HG02610 (cell line): ENCODE measurements around the gene LENG9.
A peak's percentile ranks its signal among the peaks of the same experiment; 100 is the strongest.
"Not testable (repeated sequence)": the region's sequence is repeated elsewhere in the genome, so short reads cannot be mapped to it uniquely, and the experiment has no call there.

ENCODE experiments used
- ATAC-seq: cut with Tn5 transposase; IDR thresholded peaks from one replicate; pipeline ENCODE4 v1.9.1; 2021; ENCODE audit warnings: mild to moderate bottlenecking, moderate library complexity; ENCODE audit not compliant: unreplicated experiment

The LENG9 gene

DNA sequence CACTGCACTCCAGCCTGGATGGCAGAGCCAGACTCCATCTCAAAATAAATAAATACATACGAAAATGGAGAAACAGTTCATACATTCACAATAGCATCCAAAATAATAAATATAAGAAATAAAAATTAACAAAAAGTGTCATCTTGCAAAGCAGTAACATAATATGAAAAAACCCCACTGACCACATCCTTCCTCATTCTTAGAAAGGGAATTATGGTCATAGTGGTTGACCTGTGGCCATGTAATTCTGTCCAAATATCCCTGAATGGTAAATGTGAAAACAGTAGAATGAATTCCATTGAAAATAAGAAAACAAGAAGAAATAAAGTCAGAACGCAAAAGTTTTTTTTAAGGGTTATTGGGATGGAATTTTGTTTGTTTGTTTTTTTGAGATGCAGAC lies 16.5 kb upstream of the LENG9 start:
- ATAC-seq = no peak

DNA sequence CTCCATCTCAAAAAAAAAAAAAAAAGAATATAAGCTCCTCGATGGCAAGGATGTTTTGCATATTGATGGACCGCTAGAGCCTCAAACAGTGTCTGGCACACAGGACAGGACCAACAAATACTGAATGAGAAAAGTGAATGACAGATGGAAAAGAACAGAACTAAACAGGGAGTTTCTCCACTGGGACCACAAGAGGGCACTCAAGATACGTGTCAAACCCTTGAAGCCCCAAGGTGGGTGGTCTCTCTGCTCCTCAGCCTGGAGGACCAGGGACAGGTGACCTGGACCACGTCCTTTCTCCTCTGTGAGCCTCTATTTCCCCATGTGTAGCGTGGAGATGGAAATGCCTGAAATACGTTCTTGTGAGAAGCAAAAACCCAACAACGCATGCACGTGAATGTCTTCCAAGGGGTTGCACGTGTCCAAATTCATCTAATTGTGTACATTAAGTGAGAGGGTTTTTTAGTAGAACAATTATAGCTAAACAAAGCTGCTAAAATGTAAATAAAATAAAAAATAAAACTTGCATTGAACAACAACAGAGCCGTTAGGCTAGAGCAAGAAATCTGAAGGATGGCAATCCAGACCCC lies 15.2 kb upstream of the LENG9 start:
- no peak for ATAC-seq

DNA sequence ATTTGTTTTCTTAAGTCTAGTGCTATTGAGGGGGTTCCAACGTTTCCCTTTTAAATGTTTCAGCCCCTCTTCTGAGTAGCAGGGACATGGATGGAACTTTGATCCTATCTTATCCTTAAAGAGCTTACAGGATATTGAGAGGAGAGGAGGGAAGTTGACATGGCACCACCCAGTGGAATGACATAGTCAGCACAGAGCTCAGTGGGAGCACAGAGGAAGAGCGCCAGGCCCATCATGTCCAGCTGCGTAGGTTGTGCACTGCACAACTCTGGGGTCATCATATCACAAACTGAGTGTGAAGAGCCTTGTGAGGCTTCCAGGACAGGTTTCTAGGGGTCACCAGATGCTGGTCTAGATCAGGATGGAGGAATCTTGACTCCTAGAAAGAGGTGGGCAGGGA lies 14.1 kb upstream of the LENG9 start:
- no peak for ATAC-seq

DNA sequence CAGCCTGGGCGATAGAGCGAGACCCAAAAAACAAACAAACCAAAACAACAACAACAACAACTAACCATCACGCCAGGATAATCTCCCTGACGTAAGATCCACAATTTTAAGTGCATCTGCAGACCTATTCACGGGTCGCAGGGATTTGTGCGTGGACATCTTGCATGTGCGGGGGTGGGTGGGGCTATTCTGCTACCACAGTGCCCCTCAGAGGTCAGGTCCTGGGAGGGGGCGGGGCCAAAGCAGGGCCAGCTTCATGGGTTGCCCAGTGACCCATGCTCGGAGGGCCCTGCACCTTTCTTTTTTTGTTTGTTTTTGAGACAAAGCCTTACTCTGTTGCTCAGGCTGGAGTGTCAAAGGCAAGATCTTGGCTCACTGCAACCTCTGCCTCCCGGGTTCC lies 12.1 kb upstream of the LENG9 start:
- no peak for ATAC-seq

DNA sequence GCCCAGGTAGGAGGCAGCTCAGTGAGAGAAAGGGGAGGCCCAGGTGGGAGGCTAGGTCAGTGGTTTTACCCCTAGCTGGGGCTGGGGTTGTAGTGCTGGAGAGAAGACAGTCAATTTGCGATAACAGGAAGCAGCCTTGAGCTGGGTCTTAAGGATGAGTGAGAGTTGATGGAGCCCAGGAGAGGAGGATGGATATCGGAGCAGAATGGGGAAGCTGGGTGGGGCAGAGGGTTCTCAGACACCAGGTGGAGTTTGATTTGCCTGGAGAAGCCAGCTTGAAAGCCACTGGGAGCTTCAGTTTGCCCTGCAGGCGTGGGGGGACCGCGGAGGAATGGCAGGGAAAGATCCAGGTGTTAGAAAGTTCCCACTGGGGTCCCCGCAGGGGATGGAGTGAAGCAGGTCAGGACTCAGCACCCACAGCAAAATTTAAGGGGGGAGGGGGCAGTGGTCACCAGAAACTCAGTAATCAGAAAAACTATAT lies 10.4 kb upstream of the LENG9 start:
- ATAC-seq = no peak

DNA sequence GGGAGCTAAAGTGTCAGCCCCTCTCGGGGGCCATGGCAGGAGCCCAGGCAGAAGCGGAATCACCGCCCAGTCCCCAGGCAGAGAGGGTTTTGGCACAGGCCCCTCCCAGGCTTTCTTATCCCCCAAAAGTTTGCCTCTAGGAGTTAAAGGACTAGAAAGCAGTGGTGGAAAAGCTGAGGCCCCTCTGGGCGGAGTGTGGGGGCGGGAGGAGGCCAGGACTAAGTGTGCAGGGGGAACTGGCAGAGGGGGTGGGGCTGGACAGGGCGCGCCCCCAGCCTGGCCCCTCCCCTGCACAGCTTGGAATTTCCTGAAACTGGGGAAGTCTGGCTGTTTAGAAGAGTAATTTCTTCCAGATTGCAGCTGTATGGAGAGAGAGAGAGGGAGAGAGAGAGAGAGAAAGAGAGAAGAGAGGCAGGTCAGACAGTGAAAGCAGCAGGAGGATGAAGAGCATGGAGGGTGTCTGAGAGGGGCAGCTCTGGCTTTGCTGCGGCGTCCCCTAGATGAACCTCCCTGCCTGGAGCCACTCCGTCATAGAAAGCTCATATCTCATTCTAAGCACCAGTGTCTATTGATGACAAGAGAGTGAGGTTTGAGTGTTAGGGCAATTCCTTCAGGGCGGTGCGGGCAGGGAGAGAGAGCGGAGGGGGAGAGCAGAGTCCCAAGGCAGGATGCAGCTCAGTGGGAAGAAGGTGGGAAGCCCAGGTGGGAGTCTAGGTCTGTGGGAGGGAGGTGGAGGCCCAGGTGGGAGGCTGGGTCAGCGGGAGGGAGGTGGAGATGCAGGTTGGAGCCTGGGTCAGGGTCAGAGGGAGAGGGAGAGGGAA lies 9.7 kb upstream of the LENG9 start, which contains the start of gene CDC42EP5:
TSS of gene CDC42EP5 (minus strand) at position 226 of the 821 bp plus-strand sequence. CDS start 7,749 bp downstream, outside the sequence.
- ATAC-seq = no peak

DNA sequence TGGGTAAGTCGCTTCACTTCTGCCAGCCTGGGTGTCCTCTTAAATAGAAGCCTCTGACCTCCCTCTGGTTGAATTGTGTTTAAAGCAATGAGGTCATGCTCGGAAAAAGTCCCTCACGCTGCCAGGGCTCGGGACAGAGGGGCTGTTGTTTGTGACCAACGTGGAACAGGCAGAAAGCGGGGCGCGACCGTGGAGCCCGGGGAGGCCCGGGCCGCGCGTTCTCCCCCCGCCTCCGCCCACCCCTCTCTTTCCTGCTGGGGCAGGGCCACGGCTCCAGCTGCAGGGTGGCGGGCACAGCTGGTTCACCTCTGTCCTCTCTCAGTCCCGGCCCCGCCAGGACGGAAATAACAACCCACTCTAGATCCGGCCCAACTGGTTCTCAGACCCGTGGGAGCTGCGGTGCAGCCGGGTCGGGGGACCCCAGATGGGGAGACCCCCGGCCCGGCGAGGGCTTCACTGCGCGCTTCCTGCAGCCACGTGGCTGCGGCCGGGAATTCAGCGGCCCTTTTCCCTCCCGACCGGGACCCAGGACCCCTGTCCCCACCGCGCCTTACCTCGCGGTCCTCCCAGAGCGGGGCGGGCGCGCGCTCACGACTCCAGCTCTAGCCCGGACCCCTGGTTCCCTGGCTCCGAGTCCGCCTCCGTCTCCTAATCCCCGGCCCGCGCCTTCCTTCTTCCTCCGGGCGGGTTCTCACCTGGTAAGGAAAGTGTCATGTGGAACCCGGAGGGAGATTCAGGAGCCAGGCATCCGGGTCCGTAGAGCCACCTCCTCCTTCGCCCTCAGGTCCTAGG lies 7.6 kb upstream of the LENG9 start:
- ATAC-seq = no peak

DNA sequence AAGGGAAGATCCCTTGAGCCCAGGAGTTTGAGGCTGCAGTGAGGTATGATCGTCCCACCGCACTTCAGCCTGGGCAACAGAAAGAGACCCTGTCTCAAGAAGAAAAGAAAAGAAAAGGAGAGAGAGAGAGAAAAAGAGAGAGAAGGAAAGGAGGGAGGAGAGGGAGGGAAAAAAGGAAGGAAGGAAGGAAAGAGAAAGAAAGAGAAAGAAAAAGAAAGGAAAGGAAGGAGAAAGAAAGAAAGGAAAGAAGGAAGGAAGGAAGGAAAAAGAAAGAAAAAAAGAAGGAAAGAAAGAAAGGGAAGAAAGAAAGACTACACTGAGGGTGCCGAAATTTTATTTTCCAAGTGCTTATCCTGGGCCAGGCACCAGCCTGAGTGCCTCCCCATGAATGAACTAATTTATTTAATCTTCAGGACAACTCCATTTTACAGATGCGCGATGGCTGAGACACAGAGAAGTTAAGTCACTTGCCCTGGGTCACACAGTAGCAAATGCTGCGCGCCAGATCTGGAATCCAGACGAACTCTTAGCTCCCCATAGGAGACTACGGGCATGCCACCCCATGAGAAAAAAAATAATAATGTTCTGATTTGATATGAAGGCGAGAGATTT lies 6.8 kb upstream of the LENG9 start:
- no peak for ATAC-seq

DNA sequence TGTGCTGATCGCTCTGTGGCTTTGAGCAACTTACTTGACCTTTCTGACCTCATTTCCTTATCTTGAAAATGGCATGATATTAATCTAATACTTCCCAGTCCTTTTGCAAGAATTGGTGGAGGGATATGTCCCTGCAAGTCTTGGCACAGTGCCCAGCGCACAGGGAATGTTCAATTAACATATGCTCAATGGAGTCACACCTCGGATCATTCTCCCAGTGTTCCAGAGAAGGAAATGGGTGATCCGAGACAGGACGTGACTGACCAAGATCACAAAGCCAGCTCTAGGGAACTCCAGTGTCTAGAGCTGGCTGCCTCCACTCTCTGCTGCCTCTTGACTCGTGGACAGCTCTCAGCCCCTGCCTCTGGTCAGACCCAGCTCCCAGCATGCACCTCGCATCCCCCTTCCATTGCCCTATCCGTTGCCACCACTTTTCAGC lies 5.9 kb upstream of the LENG9 start:
- ATAC-seq = no peak

DNA sequence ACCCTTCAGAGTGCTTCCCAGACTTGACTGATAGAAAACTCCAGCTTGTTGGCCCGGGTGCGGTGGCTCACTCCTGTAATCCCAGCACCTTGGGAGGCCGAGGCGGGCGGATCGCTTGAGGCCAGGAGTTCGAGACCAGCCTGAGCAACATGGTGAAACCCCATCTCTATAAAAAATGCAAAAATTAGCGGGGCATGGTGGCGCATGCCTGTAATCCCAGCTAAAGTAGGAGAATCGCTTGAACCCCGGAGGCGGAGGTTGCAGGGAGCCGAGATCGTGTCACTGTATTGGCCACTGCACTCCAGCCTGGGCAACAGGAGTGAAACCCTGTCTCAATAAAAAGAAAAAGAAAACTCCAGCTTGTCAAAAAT lies 2.5 kb upstream of the LENG9 start:
- not testable (repeated sequence) for ATAC-seq

DNA sequence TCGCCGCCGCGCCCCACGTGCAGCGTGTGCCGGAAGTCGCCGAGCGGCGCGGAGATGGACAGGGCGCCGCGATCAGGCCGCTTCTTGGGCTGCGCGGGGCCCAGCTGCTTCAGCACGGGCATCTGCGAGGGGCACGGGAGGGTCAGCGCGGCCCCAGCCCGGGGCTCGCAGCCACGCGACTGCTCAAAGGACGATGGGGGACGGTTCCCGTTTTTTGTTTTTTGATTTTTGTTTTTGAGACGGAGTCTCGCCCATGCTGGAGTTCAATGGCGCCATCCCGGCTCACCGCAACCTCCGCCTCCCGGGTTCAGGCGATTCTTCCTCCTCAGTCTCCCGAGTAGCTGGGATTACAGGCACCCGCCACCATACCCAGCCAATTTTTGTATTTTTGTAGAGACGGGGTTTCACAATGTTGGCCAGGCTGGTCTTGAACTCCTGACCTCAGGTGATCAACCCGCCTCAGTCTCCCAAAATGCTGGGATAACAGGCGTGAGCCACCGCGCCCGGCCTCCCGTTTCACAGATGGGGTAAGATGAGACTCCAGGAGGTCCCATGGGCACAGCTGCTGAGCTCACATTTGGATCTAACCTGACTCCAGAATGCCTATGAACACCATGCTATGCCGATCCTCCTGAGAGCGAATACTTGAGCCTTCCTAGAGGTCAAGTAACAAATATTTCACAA lies 2.0 kb upstream of the LENG9 start:
- no peak for ATAC-seq

DNA sequence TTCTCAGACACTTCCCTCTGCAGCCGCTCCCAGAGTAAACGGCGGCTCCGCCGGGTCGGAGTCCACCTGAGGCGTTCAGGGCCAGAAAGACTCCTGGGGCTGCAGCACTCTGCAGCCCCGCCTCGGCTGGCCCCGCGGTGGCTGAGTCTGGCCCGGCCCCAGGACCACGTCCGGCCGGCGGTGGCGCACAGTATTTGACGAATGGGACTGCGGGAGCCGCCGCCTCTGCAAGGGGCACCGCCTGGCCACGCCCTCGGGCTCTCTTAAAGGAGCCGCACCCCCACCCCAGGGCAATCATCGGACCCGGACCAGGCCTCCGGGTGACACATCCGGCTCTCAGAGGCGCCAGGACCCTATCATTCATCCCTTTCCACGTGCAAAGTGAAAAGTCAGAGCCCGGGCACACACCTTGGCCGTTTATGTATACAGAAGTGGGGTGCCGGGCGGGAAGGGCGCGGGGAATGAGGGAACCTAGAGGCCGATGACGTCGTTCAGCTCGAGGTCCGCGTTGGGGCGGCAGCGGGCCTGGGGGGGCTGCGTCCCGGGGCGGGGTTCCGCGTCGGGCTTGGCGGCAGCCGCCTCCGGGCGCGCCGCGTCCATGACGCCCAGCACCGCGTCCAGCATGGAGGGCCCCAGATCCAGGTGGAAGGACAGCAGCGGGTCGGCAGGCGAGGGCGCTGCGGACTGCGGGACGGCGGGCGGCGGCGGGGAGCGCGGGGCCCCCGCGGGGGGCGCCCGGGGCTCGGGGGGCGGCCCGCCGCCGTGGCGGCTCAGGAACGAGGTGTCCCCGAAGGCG lies 1.2 kb upstream of the LENG9 start:
- peak; percentile 38 for ATAC-seq

DNA sequence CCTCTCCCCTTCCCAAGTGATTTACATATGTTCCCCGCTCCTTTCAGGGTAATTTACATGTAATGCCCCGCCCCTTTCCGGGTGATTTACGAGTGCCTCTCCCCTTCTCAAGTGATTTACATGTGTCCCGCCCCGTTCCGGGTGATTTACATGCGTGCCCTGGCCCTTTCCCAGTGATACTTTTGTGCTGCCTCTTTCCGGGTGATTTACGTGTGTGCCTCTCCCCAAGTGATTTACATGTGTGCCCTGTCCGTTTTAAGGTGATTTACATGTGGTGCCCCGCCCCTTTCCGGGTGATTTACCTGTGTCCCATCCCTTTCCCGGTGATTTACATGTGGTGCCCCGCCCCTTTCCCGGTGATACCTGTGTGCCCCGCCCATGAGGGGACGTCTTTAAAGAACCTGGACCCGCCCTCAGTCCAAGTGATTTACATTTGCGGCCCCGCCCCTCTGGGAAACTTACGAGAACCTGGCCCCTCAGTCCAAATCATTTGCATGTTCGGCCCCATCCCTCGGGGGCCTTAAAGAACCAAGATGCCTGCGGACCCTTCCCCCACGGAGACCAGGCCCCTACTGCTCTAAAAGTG lies 559 bp upstream of the LENG9 start:
- peak; percentile 31 for ATAC-seq

DNA sequence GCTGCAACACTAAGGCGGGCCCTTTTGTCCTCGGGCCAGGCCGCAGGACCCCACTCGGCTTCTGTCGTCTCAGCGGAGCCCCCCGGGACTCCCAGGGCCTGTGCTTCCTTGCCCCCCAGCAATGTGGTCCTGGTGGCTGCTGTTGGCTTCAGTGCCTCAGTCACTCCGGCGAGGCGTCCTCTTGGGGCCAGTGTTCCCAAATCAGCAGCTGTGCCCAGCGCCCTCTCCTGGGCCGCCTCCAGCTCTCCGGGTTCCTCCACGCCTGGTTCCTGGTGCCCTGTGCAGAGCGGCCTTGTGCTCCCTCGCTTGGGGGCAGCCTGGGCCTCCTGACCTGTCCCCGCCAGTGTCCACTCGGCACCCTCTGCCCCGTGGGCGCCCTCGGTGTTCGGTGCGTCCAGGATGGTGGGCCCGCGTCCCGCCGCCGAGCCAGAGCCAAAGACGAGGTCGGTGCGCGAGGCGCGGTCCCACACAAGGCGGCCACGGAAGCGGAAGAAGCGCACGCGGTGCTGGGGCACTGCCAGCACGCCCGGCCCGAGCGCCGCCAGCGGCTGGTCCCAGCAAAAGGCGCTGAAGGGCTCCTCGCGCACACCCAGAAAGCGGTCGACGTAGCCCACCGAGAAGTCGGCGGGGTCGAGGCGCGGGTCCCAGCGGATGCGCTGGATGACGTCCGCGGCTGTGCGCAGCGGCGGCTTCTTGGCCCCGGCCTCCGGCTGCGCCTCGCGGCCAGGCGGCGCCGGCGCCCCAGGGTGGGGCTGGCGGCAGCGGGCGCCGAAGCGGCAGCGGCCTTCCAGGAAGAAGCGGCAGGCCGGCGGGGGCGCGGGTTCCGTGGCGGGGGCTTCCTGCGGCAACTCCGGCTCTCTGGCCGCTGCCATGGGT lies 685 bp downstream of the LENG9 start:
- ATAC-seq = peak; percentile 12

DNA sequence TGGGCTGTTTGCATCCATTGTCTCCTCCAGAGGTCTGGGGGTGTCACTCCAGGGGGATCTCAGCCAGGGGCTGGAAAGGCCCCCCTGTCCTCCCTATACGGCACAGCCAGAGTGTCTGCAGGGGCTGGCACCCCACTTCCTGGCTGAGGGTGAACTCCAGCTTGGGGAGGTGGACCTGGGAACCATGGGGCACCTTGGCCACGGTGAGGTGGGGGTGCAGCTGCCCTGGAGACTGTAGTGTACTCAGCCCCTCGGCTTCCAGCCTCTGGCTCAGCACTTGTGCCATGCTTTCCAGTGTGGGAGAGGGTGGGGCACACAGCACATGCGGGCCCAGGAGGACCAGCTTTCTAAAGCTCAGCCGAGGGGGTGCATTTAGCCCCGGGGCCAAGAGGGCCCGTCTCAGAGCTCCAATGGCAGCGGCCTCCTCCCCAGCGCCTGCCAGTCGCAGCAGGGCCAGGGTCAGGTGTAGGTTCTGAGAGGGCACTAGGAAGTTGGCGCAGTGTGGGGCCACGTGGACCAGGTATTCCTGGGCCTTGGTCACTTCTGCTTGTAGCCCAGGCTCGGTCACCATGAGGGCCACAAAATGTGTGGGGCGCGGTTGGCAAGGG lies 1.4 kb downstream of the LENG9 start:
- ATAC-seq = no peak

DNA sequence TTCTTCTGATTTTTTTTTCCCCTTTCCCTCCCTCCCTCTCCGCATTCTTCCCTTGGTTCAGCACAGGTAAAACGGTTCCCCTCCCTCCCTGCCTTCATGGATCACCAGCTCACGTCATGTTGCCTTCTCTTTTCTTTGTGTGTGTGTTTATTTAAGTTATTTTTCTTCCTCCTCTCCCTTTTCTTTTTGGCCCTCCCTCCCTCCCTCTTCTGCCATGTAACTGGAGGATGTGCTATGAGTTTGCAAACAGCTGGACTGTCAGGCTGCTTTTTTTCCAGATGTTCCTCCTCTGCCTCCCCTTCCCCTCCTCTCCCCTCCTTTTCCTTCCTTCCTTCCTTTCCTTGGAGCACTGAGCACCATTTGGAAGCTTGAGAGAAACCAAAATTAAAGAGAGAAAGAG lies 2.0 kb downstream of the LENG9 start:
- no peak for ATAC-seq

DNA sequence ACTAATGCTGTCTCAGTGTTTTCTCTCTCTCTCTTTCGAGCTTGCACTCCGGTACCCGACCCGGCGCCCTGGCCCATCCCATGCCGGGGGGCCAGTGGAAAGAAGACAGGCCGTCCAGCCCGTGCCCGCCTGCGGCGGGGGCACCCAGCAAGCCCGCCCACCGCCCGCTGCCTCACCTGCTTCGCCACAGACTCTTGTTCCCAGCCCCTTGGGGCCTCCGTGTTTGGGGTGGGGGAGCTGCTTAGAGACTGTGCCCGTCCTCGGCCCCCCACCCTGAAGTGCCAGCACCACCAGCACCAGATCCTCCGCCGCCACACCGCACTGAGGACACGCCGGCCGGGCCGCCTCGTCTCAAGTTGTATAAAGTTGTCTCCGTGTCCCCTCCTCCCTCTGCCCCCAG lies 2.4 kb downstream of the LENG9 start:
- ATAC-seq = no peak
